HEK293T (cell line): Measurements from ENCODE around the gene KRTAP19-7.

Experiments used
- CTCF ChIA-PET: fragments of 350-600 bp; formaldehyde crosslinking; extraction: SDS; loops from one replicate; lab custom pipeline; 2021; ENCODE audit warnings: antibody characterized with exemption, inconsistent platforms; lab: Yijun Ruan, JAX
- POLR2A ChIA-PET: fragments of 350-600 bp; formaldehyde crosslinking; extraction: SDS; loops from one replicate; lab custom pipeline; 2020; ENCODE audit warnings: antibody characterized with exemption, inconsistent platforms; lab: Yijun Ruan, JAX
- DNase-seq: peaks from one replicate; pipeline ENCODE4 v3.0.0; 2012; ENCODE audit warnings: mixed read lengths; ENCODE audit errors: extremely low spot score
- ARNT ChIP-seq: fragments of 450-650 bp; IDR thresholded peaks from 2 replicates; pipeline ENCODE4 v1.6.1; 2017; ENCODE audit warnings: mild to moderate bottlenecking
- BHLHE40 ChIP-seq: fragments of 450-650 bp; IDR thresholded peaks from 2 replicates; pipeline ENCODE4 v1.6.1; 2016; ENCODE audit warnings: mild to moderate bottlenecking, moderate library complexity, borderline replicate concordance
- CTBP1 ChIP-seq: fragments of 450-650 bp; IDR thresholded peaks from 2 replicates; pipeline ENCODE4 v1.6.1; 2016; ENCODE audit warnings: borderline replicate concordance
- ELF4 ChIP-seq: fragments of 450-650 bp; IDR thresholded peaks from 2 replicates; pipeline ENCODE4 v1.6.1; 2017; ENCODE audit warnings: antibody characterized with exemption
- FOXA1 ChIP-seq: fragments of 450-650 bp; IDR thresholded peaks from 2 replicates; pipeline ENCODE4 v1.6.1; 2016; ENCODE audit warnings: mild to moderate bottlenecking
- FOXK2 ChIP-seq: fragments of 450-650 bp; IDR thresholded peaks from 2 replicates; pipeline ENCODE4 v1.6.1; 2016; ENCODE audit warnings: mild to moderate bottlenecking
- FOXM1 ChIP-seq: fragments of 450-650 bp; IDR thresholded peaks from 2 replicates; pipeline ENCODE4 v1.6.1; 2017; ENCODE audit warnings: mild to moderate bottlenecking, borderline replicate concordance
- HDGF ChIP-seq: fragments of 450-650 bp; IDR thresholded peaks from 2 replicates; pipeline ENCODE4 v1.6.1; 2017; ENCODE audit warnings: antibody characterized with exemption, borderline replicate concordance
- L3MBTL2 ChIP-seq: fragments of 450-650 bp; conservative IDR thresholded peaks from 2 replicates; pipeline ENCODE4 v1.6.1; 2016; ENCODE audit warnings: mild to moderate bottlenecking
- LEF1 ChIP-seq: fragments of 450-650 bp; IDR thresholded peaks from 2 replicates; pipeline ENCODE4 v1.6.1; 2017; ENCODE audit warnings: mild to moderate bottlenecking, borderline replicate concordance
- NFRKB ChIP-seq: fragments of 450-650 bp; IDR thresholded peaks from 2 replicates; pipeline ENCODE4 v1.6.1; 2016; ENCODE audit warnings: mild to moderate bottlenecking, moderate library complexity
- PKNOX1 ChIP-seq: fragments of 450-650 bp; IDR thresholded peaks from 2 replicates; pipeline ENCODE4 v1.6.1; 2016
- SP1 ChIP-seq: fragments of 450-650 bp; IDR thresholded peaks from 2 replicates; pipeline ENCODE4 v1.6.1; 2017
- SUZ12 ChIP-seq: fragments of 450-650 bp; IDR thresholded peaks from 2 replicates; pipeline ENCODE4 v1.6.1; 2016; ENCODE audit warnings: mild to moderate bottlenecking
- TARDBP ChIP-seq: fragments of 450-650 bp; IDR thresholded peaks from 2 replicates; pipeline ENCODE4 v1.6.1; 2016
- ZNF384 ChIP-seq: fragments of 450-650 bp; IDR thresholded peaks from 2 replicates; pipeline ENCODE4 v1.6.1; 2016

KRTAP19-7 gene

GRCh38 chr21:30563072-30563471 lies 2.0 kb upstream of the KRTAP19-7 start:
- DNase-seq, result no peak
- no peak for TF ChIP-seq ZNF384
- TF ChIP-seq NFRKB, result no peak
- TF ChIP-seq BHLHE40, result no peak
- TF ChIP-seq TARDBP, result no peak
- TF ChIP-seq SUZ12, result no peak
- CTCF ChIA-PET, result no interaction called here
- POLR2A ChIA-PET, result no interaction called here

- CTCF ChIA-PET, result no interaction called here
- TF ChIP-seq SUZ12, result no peak
- no peak for TF ChIP-seq L3MBTL2
- TF ChIP-seq CTBP1, result no peak
- no peak for TF ChIP-seq ARNT
- no peak for TF ChIP-seq ELF4
- POLR2A ChIA-PET, result no interaction called here
- no peak for DNase-seq
These were observed 843 bp upstream of the KRTAP19-7 start for GRCh38 chr21:30561957-30562356.

- ChIA-PET CTCF (no interaction called here), POLR2A (no interaction called here)
- no peak for DNase-seq
- TF ChIP-seq NFRKB (no peak), SP1 (no peak), L3MBTL2 (no peak), TARDBP (no peak), LEF1 (no peak), ZNF384 (no peak), FOXA1 (no peak), CTBP1 (no peak), BHLHE40 (no peak), FOXK2 (no peak), PKNOX1 (no peak), FOXM1 (no peak), ELF4 (no peak), HDGF (no peak), SUZ12 (no peak), ARNT (no peak)
These were observed 6.0 kb downstream of the KRTAP19-7 start for GRCh38 chr21:30555095-30555494.

GRCh38 chr21:30552782-30553181 lies 8.3 kb downstream of the KRTAP19-7 start:
- no peak for TF ChIP-seq BHLHE40
- POLR2A ChIA-PET, result no interaction called here
- CTCF ChIA-PET, result no interaction called here
- no peak for DNase-seq

- TF ChIP-seq SP1, result no peak
- no peak for TF ChIP-seq FOXK2
- TF ChIP-seq CTBP1, result no peak
- no peak for TF ChIP-seq NFRKB
- no peak for TF ChIP-seq ELF4
- TF ChIP-seq BHLHE40, result no peak
- no peak for TF ChIP-seq SUZ12
- TF ChIP-seq FOXA1, result no peak
- no peak for TF ChIP-seq FOXM1
- no peak for TF ChIP-seq ZNF384
- TF ChIP-seq HDGF, result no peak
- no peak for TF ChIP-seq L3MBTL2
- no peak for TF ChIP-seq LEF1
- TF ChIP-seq TARDBP, result no peak
- TF ChIP-seq ARNT, result no peak
- POLR2A ChIA-PET, result no interaction called here
- DNase-seq, result no peak
- CTCF ChIA-PET, result interaction anchor here (0.6 kb wide), 1 partner anchor 292 kb away, joined by 3 read pairs; no protein-coding TSS in a partner anchor
These were observed 19.4 kb downstream of the KRTAP19-7 start, which contains the start of gene KRTAP19-6 for GRCh38 chr21:30541764-30542163. Gene KRTAP19-6, minus strand, starts transcription at chr21:30541864. Its CDS starts 31 bp downstream, at chr21:30541833.

GRCh38 chr21:30518876-30519275 lies 42.2 kb downstream of the KRTAP19-7 start:
- ChIA-PET CTCF (no interaction called here), POLR2A (no interaction called here)
- DNase-seq, result no peak
- TF ChIP-seq L3MBTL2 (no peak), SP1 (no peak), LEF1 (no peak), NFRKB (no peak), ZNF384 (no peak), TARDBP (no peak), ELF4 (no peak), FOXA1 (no peak)

- no peak for DNase-seq
- POLR2A ChIA-PET, result no interaction called here
- TF ChIP-seq TARDBP (no peak), BHLHE40 (no peak), L3MBTL2 (no peak), SP1 (no peak)
- CTCF ChIA-PET, result no interaction called here
These were observed 45.4 kb downstream of the KRTAP19-7 start for GRCh38 chr21:30515681-30516080.
